GM12864 (cell line): ENCODE results near the gene TMEM60.
A peak's percentile ranks its signal among the peaks of the same experiment; 100 is the strongest.

Source experiments
- DNase-seq: peaks from one replicate; pipeline ENCODE4 v3.0.0-alpha.2; 2011; ENCODE audit warnings: low read depth
- H3K4me3 ChIP-seq: 2 replicates; pipeline ENCODE4 v1.5.1; 2011; ENCODE audit warnings: mild to moderate bottlenecking, low read depth, low read length, control low read depth
- CTCF ChIP-seq: IDR thresholded peaks from 2 replicates; pipeline ENCODE4 v1.5.1; 2011; ENCODE audit warnings: low read depth, mild to moderate bottlenecking, moderate library complexity, low read length, control low read depth, inconsistent platforms; ENCODE audit errors: missing control alignments

Gene TMEM60

DNA sequence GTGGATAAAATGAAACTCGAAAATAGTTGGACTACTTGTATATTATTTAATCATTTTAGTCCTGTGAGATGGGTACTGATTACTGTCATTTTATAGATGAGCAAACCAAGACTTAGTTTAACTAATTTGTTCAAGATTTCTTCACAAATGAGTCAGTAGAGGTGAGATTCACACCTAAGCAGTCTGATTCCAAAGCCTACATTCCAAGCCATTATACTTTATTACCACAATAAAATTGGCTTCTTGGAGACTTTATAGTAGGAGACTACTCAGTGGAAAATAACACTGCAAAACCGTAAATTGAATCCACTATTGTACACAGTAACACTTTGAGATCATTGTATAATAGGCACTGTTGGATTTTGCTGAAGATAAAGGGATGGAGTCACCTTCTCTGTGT lies 2.5 kb upstream of the TMEM60 start:
- no peak for DNase-seq
- no peak for TF ChIP-seq CTCF
- H3K4me3 ChIP-seq, result no peak overlapping the region

- no peak for TF ChIP-seq CTCF
- no peak for DNase-seq
- H3K4me3 ChIP-seq, result peak overlapping the region; percentile 97
These were observed 1.9 kb upstream of the TMEM60 start for GRCh38 chr7:77800158-77800557.

DNA sequence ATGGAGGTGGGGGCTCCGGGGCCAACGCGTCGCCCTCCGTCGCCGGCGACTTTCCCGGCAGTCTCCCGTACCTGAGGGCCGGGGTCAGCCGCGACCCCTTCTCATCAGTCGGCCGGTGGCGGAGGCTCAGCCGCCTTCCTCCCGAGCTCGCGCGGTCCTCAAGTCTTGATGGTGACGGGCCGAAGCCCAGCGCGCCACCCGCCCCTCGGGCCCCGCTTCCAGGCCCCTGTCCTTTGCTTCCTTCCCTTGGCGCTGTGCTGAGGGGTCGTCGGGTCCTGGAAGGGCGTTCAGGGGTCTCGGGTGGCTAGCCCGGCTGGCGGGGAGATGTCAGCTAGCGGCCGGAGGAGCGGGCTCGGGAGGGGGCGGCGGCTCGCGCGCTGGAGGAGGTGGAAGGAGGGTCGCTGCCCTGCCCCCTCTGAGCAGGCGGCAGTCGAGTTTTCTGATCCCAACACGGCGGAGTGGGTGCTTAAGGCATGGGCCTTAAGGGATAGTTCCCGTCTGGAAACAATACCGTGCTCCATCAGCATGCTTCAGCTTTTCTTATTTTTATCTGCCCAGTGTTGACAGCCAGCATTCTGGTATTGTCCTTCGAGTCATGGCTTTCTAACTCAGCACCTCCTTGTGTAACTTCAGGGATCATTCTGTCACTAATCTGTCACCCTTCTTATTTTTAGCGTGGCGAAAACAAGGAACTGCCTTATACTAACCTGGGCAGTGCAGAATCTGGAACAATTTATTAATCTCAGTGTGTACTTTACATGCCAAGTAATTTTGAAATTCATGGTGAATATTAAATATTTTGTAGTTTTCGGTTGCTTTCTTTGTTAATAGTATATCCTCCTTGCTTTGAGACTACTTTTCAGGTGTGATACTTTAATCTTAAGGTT lies 1.1 kb upstream of the TMEM60 start:
- TF ChIP-seq CTCF, result no peak
- no peak for DNase-seq
- H3K4me3 ChIP-seq, result peak overlapping the region; percentile 97

DNA sequence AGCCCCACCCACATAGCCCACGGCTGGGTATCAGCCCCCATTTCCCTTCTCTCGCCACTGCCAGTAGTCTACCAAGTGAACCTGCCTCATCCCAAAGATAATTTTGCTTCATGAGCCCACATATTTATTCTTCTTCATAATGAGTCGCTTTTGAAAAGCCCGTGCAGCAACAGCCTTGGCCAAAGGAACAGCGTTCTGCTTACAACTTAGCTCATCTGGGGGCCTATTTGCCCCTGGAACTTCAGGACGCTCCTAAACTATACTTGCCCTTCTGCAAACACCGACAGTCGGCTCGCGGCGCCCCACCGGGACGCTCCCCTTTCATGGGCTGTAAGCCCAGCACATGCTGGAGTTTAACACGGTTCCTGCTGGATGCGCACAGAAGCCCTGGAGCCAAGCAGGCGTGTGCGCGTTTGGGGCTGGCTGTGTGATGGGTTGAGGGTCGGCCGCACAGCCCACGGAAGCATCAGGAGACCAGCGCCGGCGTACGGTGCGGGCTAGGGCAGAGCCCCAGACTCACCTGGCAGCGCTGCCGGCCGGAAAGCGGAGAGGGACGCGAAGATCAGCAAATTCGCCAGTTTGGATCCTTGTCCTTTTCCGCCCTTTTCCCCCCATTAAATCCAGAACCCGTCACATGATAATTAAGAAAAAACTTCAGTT lies 370 bp downstream of the TMEM60 start:
- no peak for DNase-seq

GRCh38 chr7:77796960-77797359 lies 1.3 kb downstream of the TMEM60 start:
- TF ChIP-seq CTCF, result no peak
- H3K4me3 ChIP-seq, result peak overlapping the region; percentile 97
- no peak for DNase-seq

More for the DNA sequence above, 370 bp downstream of the TMEM60 start:
- TF ChIP-seq CTCF, result no peak
- peak overlapping the region; percentile 97 for H3K4me3 ChIP-seq

GRCh38 chr7:77796109-77796508 lies 2.1 kb downstream of the TMEM60 start:
- H3K4me3 ChIP-seq, result no peak overlapping the region
- DNase-seq, result no peak
- TF ChIP-seq CTCF, result no peak
